Trophoblast cell (in vitro differentiated cells and primary cell): Measurements from ENCODE around the gene FFAR1.

Experiments
- DNase-seq, 2 donors: peaks; one replicate each; pipeline ENCODE4 v3.0.0-alpha.2; 2016
- H2AFZ ChIP-seq: 2 replicates; pipeline ENCODE4 v1.6.1; 2013; ENCODE audit warnings: low read length, moderate library complexity, mild to moderate bottlenecking; ENCODE audit not compliant: insufficient read depth, poor library complexity
- H2AK5ac ChIP-seq: 2 replicates; pipeline ENCODE4 v1.6.1; 2013; ENCODE audit warnings: mild to moderate bottlenecking, low read length
- H2BK120ac ChIP-seq: 2 replicates; pipeline ENCODE4 v1.6.1; 2013; ENCODE audit warnings: low read length, mild to moderate bottlenecking, moderate library complexity; ENCODE audit not compliant: insufficient read depth, poor library complexity
- H2BK12ac ChIP-seq: 2 replicates; pipeline ENCODE4 v1.6.1; 2013; ENCODE audit warnings: mild to moderate bottlenecking, low read length, moderate library complexity
- H2BK5ac ChIP-seq: 2 replicates; pipeline ENCODE4 v1.6.1; 2013; ENCODE audit warnings: low read length, low read depth, moderate library complexity, mild to moderate bottlenecking; ENCODE audit not compliant: poor library complexity
- H3K14ac ChIP-seq: 2 replicates; pipeline ENCODE4 v1.6.1; 2013; ENCODE audit warnings: mild to moderate bottlenecking, low read length
- H3K18ac ChIP-seq: 2 replicates; pipeline ENCODE4 v1.6.1; 2013; ENCODE audit warnings: mild to moderate bottlenecking, low read length
- H3K23ac ChIP-seq: 2 replicates; pipeline ENCODE4 v1.6.1; 2013; ENCODE audit warnings: low read length
- H3K27ac ChIP-seq: 2 replicates; pipeline ENCODE4 v1.5.1; 2013; ENCODE audit warnings: low read depth, mild to moderate bottlenecking, inconsistent platforms, low read length, moderate library complexity
- H3K27me3 ChIP-seq: 2 replicates; pipeline ENCODE4 v1.6.1; 2013; ENCODE audit warnings: inconsistent platforms, mild to moderate bottlenecking, low read length, moderate library complexity; ENCODE audit not compliant: insufficient read depth
- H3K36me3 ChIP-seq, 2 experiments: 1 replicate in 1 of 2; 2 replicates in 1 of 2; pipeline ENCODE4 v1.6.1; 2013; ENCODE audit warnings: low read length in 2 of 2, mild to moderate bottlenecking in 2 of 2, moderate library complexity in 1 of 2; ENCODE audit not compliant: insufficient read depth in 2 of 2, control insufficient read depth in 1 of 2
- H3K4ac ChIP-seq: 2 replicates; pipeline ENCODE4 v1.6.1; 2013; ENCODE audit warnings: low read depth, mild to moderate bottlenecking, low read length, moderate library complexity
- H3K4me1 ChIP-seq, 2 experiments: 1 replicate in 1 of 2; 2 replicates in 1 of 2; pipeline ENCODE4 v1.6.1; 2013; ENCODE audit warnings: low read length in 2 of 2, mild to moderate bottlenecking in 2 of 2, moderate library complexity in 1 of 2; ENCODE audit not compliant: insufficient read depth in 2 of 2, control insufficient read depth in 1 of 2
- H3K4me2 ChIP-seq: 2 replicates; pipeline ENCODE4 v1.6.1; 2013; ENCODE audit warnings: inconsistent platforms, mild to moderate bottlenecking, low read length, moderate library complexity
- H3K4me3 ChIP-seq: 2 replicates; pipeline ENCODE4 v1.5.1; 2013; ENCODE audit warnings: mild to moderate bottlenecking, low read depth, low read length, inconsistent platforms
- H3K79me1 ChIP-seq: one replicate; pipeline ENCODE4 v1.6.1; 2013; ENCODE audit warnings: low read length
- H3K79me2 ChIP-seq: 2 replicates; pipeline ENCODE4 v1.6.1; 2013; ENCODE audit warnings: low read length, mild to moderate bottlenecking; ENCODE audit not compliant: control insufficient read depth, insufficient read depth, poor library complexity
- H3K9ac ChIP-seq: 2 replicates; pipeline ENCODE4 v1.6.1; 2013; ENCODE audit warnings: mild to moderate bottlenecking, low read length
- H3K9me3 ChIP-seq: 2 replicates; pipeline ENCODE4 v1.6.1; 2013; ENCODE audit warnings: low read depth, mild to moderate bottlenecking, control low read depth, inconsistent platforms, low read length; ENCODE audit not compliant: insufficient read depth
- H4K12ac ChIP-seq: 2 replicates; pipeline ENCODE4 v1.6.1; 2013; ENCODE audit warnings: low read depth, mild to moderate bottlenecking, low read length, moderate library complexity
- H4K8ac ChIP-seq: 2 replicates; pipeline ENCODE4 v1.6.1; 2013; ENCODE audit warnings: low read depth, mild to moderate bottlenecking, low read length, moderate library complexity
- H4K91ac ChIP-seq: one replicate; pipeline ENCODE4 v1.6.1; 2013; ENCODE audit warnings: low read depth, mild to moderate bottlenecking, low read length, moderate library complexity
- WGBS: extraction: QIAGEN DNeasy Blood & Tissue Kit; methylation state at CpG from one replicate; pipeline ENCODE4 v1.1.7; 2013; ENCODE audit warnings: missing lambda C conversion rate; ENCODE audit not compliant: insufficient read length, insufficient coverage; ENCODE audit errors: extremely low coverage; 5-methylcytosine and 5-hydroxymethylcytosine counted together

FFAR1 gene

DNA sequence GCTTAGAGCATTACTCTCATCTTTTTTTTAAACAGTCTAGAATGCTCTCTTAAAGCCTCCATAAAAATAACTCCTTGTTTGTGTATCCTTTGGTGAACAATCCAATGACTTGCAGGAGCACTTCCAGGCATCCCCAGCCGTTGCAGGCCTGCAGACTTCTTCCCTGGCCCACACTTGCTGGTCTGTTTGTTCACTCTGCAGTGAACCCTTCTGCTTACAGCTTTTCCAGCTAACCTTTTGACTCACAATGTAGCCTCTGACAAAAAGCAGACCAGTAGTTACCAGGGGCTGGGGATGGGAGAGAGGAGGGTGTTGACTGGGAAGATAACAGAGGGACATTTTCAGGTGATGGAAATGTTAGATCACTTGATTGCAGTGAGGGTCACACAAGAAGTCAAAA, 32.3 kb downstream of the FFAR1 start:
- H3K4me3 ChIP-seq, result no peak overlapping the region
- no peak overlapping the region for H3K9ac ChIP-seq
- H4K12ac ChIP-seq, result no peak overlapping the region
- H3K4ac ChIP-seq, result no peak overlapping the region
- no peak overlapping the region for H4K8ac ChIP-seq
- no peak for DNase-seq
- no peaks in the 10 kb centered on the region for H3K27me3 ChIP-seq
- no peak overlapping the region for H3K14ac ChIP-seq
- WGBS, result no CpG with 5 or more reads among the region's 1 CpG
- H3K4me2 ChIP-seq, result no peak overlapping the region
- no peak overlapping the region for H3K27ac ChIP-seq
- no peak overlapping the region for H3K18ac ChIP-seq
- H2BK12ac ChIP-seq, result no peak overlapping the region
- no peaks in the 10 kb centered on the region for H3K79me2 ChIP-seq
- H2BK5ac ChIP-seq, result no peak overlapping the region
- H3K23ac ChIP-seq, result no peak overlapping the region
- no peak overlapping the region for H4K91ac ChIP-seq
- H3K79me1 ChIP-seq, result no peaks in the 10 kb centered on the region
- H3K4me1 ChIP-seq, result no peaks in the 10 kb centered on the region
- H2AK5ac ChIP-seq, result no peak overlapping the region
- no peak overlapping the region for H2BK120ac ChIP-seq
- no peaks in the 10 kb centered on the region for H3K36me3 ChIP-seq
- no peak overlapping the region for H2AFZ ChIP-seq
- peaks cover 10% of the 10 kb centered on the region for H3K9me3 ChIP-seq

DNA sequence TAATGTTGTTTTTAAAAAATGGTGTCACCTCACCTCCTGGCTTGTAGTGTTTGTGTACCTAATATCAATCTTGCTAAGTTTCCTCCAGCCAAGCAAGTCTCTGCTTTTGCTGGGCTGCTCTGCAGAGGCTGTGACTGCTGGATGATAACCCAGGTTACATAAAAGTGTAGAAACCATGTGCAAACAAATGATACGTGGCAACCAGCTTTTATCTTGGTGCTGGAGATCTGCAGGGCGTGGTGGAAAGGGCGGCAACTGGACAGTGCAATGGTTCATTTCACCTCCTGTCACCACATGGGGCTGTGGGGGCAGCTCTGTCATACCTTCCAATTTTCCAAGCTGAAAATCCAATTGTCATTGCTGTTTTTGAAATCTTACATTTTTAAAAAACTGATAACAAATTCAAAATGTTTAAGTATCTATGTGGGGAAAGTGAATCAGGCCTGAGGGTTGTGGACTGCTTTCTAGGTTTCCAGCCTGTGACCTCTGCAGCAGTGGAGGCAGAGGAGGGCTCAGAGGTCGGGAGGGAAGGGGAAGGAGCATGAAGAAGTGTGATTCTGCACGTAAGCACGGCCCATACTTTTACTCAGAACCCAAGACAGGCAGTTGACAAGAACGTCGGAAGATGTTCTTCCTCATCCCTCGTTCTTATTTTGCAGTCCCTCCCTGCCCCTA, 32.9 kb downstream of the FFAR1 start:
- no peak overlapping the region for H3K4me2 ChIP-seq
- no peak overlapping the region for H2BK5ac ChIP-seq
- H2AFZ ChIP-seq, result no peak overlapping the region
- H3K79me2 ChIP-seq, result no peaks in the 10 kb centered on the region
- no CpG with 5 or more reads among the region's 9 CpGs for WGBS
- H3K27me3 ChIP-seq, result no peaks in the 10 kb centered on the region
- no peak overlapping the region for H3K18ac ChIP-seq
- no peak overlapping the region for H3K27ac ChIP-seq
- DNase-seq, result peak in 1 of 2 donors; percentile 56
- H3K14ac ChIP-seq, result no peak overlapping the region
- no peak overlapping the region for H3K23ac ChIP-seq
- H2AK5ac ChIP-seq, result no peak overlapping the region
- no peak overlapping the region for H3K9ac ChIP-seq
- no peak overlapping the region for H3K4ac ChIP-seq
- peaks cover 10% of the 10 kb centered on the region for H3K9me3 ChIP-seq
- H2BK120ac ChIP-seq, result no peak overlapping the region
- no peak overlapping the region for H3K4me3 ChIP-seq
- no peak overlapping the region for H4K91ac ChIP-seq
- no peaks in the 10 kb centered on the region for H3K36me3 ChIP-seq
- H3K4me1 ChIP-seq, result no peaks in the 10 kb centered on the region
- no peak overlapping the region for H4K12ac ChIP-seq
- H2BK12ac ChIP-seq, result no peak overlapping the region
- H4K8ac ChIP-seq, result no peak overlapping the region
- no peaks in the 10 kb centered on the region for H3K79me1 ChIP-seq

DNA sequence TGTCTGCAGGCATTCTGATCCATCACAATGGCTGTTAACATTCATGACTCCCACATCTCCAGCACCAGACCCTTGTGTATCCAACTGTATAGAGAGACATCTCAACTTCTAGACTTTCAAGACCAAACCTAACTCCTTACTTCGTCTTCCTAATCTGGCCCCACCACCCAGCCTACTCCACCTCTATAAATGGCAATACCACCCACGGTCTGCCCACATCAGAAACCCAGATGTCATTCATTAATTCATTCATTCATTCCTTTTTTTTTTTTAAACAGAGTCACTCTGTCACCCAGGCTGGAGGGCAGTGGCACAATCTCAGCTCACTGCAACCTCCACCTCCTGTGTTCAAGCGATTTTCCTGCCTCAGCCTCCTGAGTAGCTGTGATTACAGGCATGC, 33.6 kb downstream of the FFAR1 start:
- no peak overlapping the region for H2AK5ac ChIP-seq
- no peak overlapping the region for H2AFZ ChIP-seq
- no peak overlapping the region for H2BK120ac ChIP-seq

GRCh38 chr19:35381926-35382325, 34.2 kb downstream of the FFAR1 start:
- Histone ChIP-seq H3K9me3 (peaks cover 10% of the 10 kb centered on the region), H4K12ac (no peak overlapping the region), H4K91ac (no peak overlapping the region), H3K27ac (no peak overlapping the region), H3K18ac (no peak overlapping the region), H3K4ac (no peak overlapping the region), H4K8ac (no peak overlapping the region), H2BK5ac (no peak overlapping the region), H3K4me3 (no peak overlapping the region), H3K4me2 (no peak overlapping the region), H3K79me2 (no peaks in the 10 kb centered on the region), H3K27me3 (no peaks in the 10 kb centered on the region), H3K14ac (no peak overlapping the region), H3K4me1 (no peaks in the 10 kb centered on the region), H3K23ac (no peak overlapping the region), H2AFZ (no peak overlapping the region), H2AK5ac (no peak overlapping the region), H3K79me1 (no peaks in the 10 kb centered on the region), H3K36me3 (no peaks in the 10 kb centered on the region), H3K9ac (no peak overlapping the region), H2BK120ac (no peak overlapping the region), H2BK12ac (no peak overlapping the region)
- no CpG with 5 or more reads among the region's 6 CpGs for whole genome bisulfite sequencing
- DNase-seq, result peak in 1 of 2 donors; percentile 77

More for the DNA sequence above, 33.6 kb downstream of the FFAR1 start:
- WGBS, result no CpG with 5 or more reads among the region's 3 CpGs
- H3K9me3 ChIP-seq, result peaks cover 10% of the 10 kb centered on the region
- no peak overlapping the region for H3K4ac ChIP-seq
- H3K36me3 ChIP-seq, result no peaks in the 10 kb centered on the region
- H3K4me3 ChIP-seq, result no peak overlapping the region
- H4K91ac ChIP-seq, result no peak overlapping the region
- no peaks in the 10 kb centered on the region for H3K4me1 ChIP-seq
- H3K79me1 ChIP-seq, result no peaks in the 10 kb centered on the region
- H2BK5ac ChIP-seq, result no peak overlapping the region
- H3K27me3 ChIP-seq, result no peaks in the 10 kb centered on the region
- DNase-seq, result no peak
- no peak overlapping the region for H3K4me2 ChIP-seq
- H3K79me2 ChIP-seq, result no peaks in the 10 kb centered on the region
- no peak overlapping the region for H3K23ac ChIP-seq
- no peak overlapping the region for H3K9ac ChIP-seq
- no peak overlapping the region for H4K8ac ChIP-seq
- no peak overlapping the region for H2BK12ac ChIP-seq
- H4K12ac ChIP-seq, result no peak overlapping the region
- H3K14ac ChIP-seq, result no peak overlapping the region
- H3K27ac ChIP-seq, result no peak overlapping the region
- H3K18ac ChIP-seq, result no peak overlapping the region
